Kidney tubule cell (primary cell): Measurements from ENCODE around the gene WDR54.
A peak's percentile ranks its signal among the peaks of the same experiment; 100 is the strongest.
"Not testable (repeated sequence)": the region's sequence is repeated elsewhere in the genome, so short reads cannot be mapped to it uniquely, and the experiment has no call there.

Source experiments
- DNase-seq: peaks from one replicate; pipeline ENCODE4 v3.0.0-alpha.2; 2018; ENCODE audit warnings: low spot score

The WDR54 gene

GRCh38 chr2:74406035-74406434 lies 15.5 kb upstream of the WDR54 start:
- peak; percentile 90 for DNase-seq

- no peak for DNase-seq
Observed at GRCh38 chr2:74407682-74408081, 13.8 kb upstream of the WDR54 start.

DNA sequence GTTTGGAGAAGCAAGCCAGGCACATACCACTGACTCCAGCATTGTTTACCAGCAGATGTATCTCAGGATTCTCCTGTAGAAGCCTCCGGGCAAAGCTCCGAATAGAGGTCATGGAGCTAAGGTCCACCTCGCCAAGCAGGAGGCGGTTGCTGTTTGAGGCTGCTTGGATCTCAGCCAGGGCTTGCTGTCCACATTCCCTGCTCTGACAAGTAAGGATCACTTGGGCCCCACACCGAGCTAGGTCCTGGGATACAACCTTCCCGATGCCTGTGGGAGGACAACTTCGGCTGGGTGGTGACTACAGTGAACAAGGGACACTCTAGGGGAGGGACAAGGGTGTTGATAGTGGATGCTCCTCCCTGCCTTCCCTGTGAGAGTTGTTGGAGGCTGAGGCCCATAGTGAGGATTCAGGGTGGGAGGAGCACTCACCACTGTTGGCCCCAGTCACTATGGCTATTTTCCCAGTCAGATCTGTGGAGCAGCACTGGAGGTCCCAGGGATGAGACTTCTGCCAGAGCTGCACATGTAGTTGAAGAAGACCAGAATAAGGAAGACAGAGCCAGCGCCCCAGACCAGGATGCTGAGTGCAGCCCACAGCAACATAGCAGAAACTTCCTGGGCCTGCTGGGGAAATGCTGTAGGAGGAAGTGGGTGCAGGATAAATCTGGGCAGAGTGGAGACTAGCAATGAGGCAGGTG lies 8.4 kb upstream of the WDR54 start:
- DNase-seq: peak; percentile 13

GRCh38 chr2:74414441-74414840 lies 7.1 kb upstream of the WDR54 start:
- no peak for DNase-seq

- DNase-seq: peak; percentile 25
Observed at GRCh38 chr2:74414881-74415761, 6.4 kb upstream of the WDR54 start.

GRCh38 chr2:74415762-74416395 lies 5.7 kb upstream of the WDR54 start:
- DNase-seq: no peak

- DNase-seq: no peak
Observed at GRCh38 chr2:74416778-74417177, 4.8 kb upstream of the WDR54 start.

DNA sequence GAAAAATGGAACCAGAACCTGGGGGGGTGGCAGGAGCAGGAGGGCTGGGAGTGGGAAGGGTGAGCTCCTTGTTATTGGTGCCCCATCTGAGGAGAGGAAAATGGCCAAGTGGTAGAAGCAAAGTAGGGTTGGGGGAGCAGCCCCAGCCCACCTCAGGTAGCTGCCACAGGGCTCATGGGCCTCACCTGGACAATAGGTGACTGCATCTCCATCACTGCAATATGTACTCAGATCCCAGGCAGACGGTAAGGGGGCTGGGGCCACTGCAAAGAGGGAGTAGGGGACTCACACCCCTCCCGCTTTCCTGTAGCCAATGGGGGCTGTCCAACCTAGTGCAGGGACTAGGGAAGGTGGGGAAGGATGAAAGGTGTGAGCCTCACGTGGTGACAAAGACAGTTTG lies 4.3 kb upstream of the WDR54 start:
- no peak for DNase-seq

GRCh38 chr2:74417763-74418162 lies 3.8 kb upstream of the WDR54 start:
- no peak for DNase-seq

DNA sequence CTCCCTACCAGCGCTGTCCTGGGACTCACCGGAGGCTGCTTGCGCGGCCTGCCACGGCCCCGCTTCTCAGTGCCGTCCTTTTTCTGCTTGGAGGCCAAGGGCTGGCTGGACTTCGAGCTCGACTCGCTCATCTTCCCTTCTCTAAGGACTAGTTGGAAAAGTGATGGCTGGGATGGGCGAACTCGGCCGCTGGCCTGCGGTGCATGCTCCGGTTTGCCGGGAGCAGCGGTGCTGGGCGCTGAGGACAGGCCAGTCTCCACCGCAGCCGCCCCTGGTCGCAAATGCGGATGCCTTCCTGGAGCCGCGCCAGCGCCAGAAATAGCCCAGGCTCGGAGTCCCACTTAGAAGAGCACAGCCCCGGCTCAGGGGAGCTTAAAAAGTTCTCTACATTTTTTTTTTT lies 3.2 kb upstream of the WDR54 start:
- DNase-seq: no peak

- no peak for DNase-seq
Observed at GRCh38 chr2:74419345-74419744, 2.2 kb upstream of the WDR54 start.

GRCh38 chr2:74420006-74420405 lies 1.5 kb upstream of the WDR54 start:
- DNase-seq: no peak

- not testable (repeated sequence) for DNase-seq
Observed at GRCh38 chr2:74420443-74421103, 957 bp upstream of the WDR54 start.

- DNase-seq: no peak
Observed at GRCh38 chr2:74423231-74424095, 1.9 kb downstream of the WDR54 start.

- DNase-seq: no peak
Observed at GRCh38 chr2:74424139-74424992, 2.8 kb downstream of the WDR54 start.

DNA sequence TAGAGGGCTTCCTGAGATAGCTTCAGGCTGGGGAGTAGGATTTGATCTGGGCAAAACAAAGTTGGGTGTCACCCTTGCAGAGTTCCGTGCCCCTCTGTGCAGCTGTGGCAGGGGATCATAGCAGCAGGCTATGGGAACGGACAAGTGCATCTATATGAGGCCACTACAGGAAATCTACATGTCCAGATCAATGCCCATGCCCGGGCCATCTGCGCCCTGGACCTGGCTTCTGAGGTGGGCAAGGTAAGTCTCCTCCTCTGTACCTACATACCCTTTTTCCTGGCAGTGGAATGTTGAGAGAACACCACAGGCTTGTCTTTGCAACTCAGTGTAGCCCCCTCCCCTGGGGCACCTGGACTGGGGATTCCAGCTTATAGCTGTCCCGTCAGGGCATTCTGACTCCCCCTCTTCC lies 3.5 kb downstream of the WDR54 start:
- no peak for DNase-seq

GRCh38 chr2:74425523-74425922 lies 4.0 kb downstream of the WDR54 start:
- DNase-seq: peak; percentile 84

DNA sequence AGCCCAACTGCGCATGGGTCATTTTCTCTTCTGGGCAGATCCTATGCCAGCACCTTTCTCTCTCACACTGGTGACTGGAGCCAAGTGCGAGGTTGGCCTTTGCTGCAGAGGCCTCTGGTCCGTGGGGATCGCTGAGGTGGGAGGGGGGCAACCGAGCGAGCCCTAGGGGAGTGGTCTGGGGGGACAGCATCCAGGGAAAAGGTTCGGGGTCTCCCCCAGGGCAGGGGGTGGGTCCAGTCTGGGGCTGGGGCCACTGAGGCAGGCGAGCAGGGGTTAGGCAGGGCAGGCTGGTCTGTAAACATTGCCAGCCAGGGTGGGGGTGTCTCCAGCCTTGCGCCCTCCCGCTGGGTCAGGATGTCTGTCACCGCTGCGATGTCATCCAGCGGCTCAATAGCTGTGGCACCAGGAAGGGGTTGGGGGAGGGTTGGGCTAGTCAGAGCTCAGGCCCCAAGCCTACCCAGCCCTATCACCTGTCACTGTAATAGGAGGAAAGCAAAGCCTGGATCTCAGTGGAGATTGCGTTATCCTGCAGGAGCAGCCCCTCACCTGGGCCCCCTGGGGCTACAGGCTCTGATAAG lies 4.7 kb downstream of the WDR54 start:
- no peak for DNase-seq

DNA sequence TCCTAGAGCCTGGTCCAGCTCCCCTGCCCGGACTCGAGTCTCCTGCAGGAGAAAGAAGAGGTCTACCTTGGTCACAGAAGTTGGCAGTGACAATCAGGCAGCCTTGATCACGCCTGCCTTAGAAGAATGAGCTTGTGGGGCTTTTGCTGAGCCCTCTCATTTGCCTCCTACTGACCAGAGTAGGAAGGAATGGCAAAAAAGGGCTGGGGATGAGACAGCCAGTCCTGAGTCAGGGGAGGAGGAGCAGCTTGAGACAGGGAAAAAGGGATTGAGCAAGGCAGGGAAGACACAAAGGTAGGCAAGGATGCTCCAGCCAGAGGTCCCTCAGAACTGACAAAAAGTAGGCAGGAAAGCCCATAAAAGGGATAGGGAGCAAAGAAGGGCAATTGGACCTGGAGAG lies 6.0 kb downstream of the WDR54 start:
- no peak for DNase-seq

GRCh38 chr2:74428675-74429074 lies 7.1 kb downstream of the WDR54 start:
- no peak for DNase-seq
